Measurements from ENCODE around the gene CKM.
"Not testable (repeated sequence)": the region's sequence is repeated elsewhere in the genome, so short reads cannot be mapped to it uniquely, and the experiment has no call there.

CKM gene

GRCh38 chr19:45291834-45292233, 30.8 kb downstream of the CKM start:
- no peak for DNase-seq (ENCODE audit: low read depth in 2 of 2)

GRCh38 chr19:45290381-45290931, 32.2 kb downstream of the CKM start:
- no peak for DNase-seq (ENCODE audit: low read depth in 2 of 2)

GRCh38 chr19:45283443-45284033, 39.1 kb downstream of the CKM start:
- DNase-seq (ENCODE audit: low read depth in 2 of 2), result no peak

- DNase-seq (ENCODE audit: low read depth in 2 of 2), result no peak
Measured at GRCh38 chr19:45280471-45280961, 42.2 kb downstream of the CKM start.

GRCh38 chr19:45279587-45280192, 43.0 kb downstream of the CKM start:
- DNase-seq (ENCODE audit: low read depth in 2 of 2), result no peak

- no peak for DNase-seq (ENCODE audit: low read depth in 2 of 2)
Measured at GRCh38 chr19:45278087-45278486, 44.6 kb downstream of the CKM start.

- no peak for DNase-seq (ENCODE audit: low read depth in 2 of 2)
Measured at GRCh38 chr19:45276284-45276687, 46.4 kb downstream of the CKM start.

GRCh38 chr19:45275370-45275971, 47.2 kb downstream of the CKM start:
- no peak for DNase-seq (ENCODE audit: low read depth in 2 of 2)

- DNase-seq (ENCODE audit: low read depth in 2 of 2), result no peak
Measured at GRCh38 chr19:45273521-45273855, 49.2 kb downstream of the CKM start.

- no peak for DNase-seq (ENCODE audit: low read depth in 2 of 2)
Measured at GRCh38 chr19:45271735-45272108, 51.0 kb downstream of the CKM start.

- no peak for DNase-seq (ENCODE audit: low read depth in 2 of 2)
Measured at GRCh38 chr19:45271098-45271734, 51.5 kb downstream of the CKM start.

GRCh38 chr19:45269939-45270338, 52.7 kb downstream of the CKM start:
- not testable (repeated sequence) for DNase-seq (ENCODE audit: low read depth in 2 of 2)

GRCh38 chr19:45267296-45267695, 55.4 kb downstream of the CKM start:
- DNase-seq (ENCODE audit: low read depth in 2 of 2), result no peak

- DNase-seq (ENCODE audit: low read depth in 2 of 2), result no peak
Measured at GRCh38 chr19:45265375-45265774, 57.3 kb downstream of the CKM start.

- DNase-seq (ENCODE audit: low read depth in 2 of 2), result no peak
Measured at GRCh38 chr19:45264781-45265317, 57.8 kb downstream of the CKM start.

GRCh38 chr19:45263013-45263412, 59.7 kb downstream of the CKM start:
- DNase-seq (ENCODE audit: low read depth in 2 of 2), result no peak

GRCh38 chr19:45262570-45262969, 60.1 kb downstream of the CKM start:
- no peak for DNase-seq (ENCODE audit: low read depth in 2 of 2)

GRCh38 chr19:45258862-45259261, 63.8 kb downstream of the CKM start:
- no peak for DNase-seq (ENCODE audit: low read depth in 2 of 2)

GRCh38 chr19:45256836-45257235, 65.8 kb downstream of the CKM start:
- DNase-seq (ENCODE audit: low read depth in 2 of 2), result no peak
